Dermis microvascular lymphatic vessel endothelial cell (primary cell): ENCODE results near the gene FAM185A. TPM values are rescaled to one million over a fixed set of nuclear protein-coding genes. Genes with fewer than 3 reads are reported as not detected.
"Not testable (repeated sequence)": the region's sequence is repeated elsewhere in the genome, so short reads cannot be mapped to it uniquely, and the experiment has no call there.

ENCODE experiments used
- DNase-seq, 2 donors: peaks; one replicate each; pipeline versions ENCODE4 v3.0.0 to v3.0.0-alpha.2; 2010; ENCODE audit warnings: low read depth in 2 of 2
- total RNA-seq: library from RNA; depleted of rRNA; stranded (reverse); fragments of >200 nt; gene quantifications from 2 replicates; pipeline ENCODE4 v1.2.1, GENCODE V29; 2014

Gene FAM185A
- total RNA-seq: 4.6 and 4.9 TPM in 2 replicates

- peak; percentile 98 to 99 for DNase-seq
Observed at GRCh38 chr7:102748605-102749444, at the start of gene FAM185A. Gene FAM185A (plus strand): TSS chr7:102748999. CDS start chr7:102749208, 209 bp downstream.

GRCh38 chr7:102713011-102713690, 35.6 kb upstream of the FAM185A start:
- DNase-seq: not testable (repeated sequence)

- DNase-seq: not testable (repeated sequence)
Observed at GRCh38 chr7:102713691-102714080, 35.1 kb upstream of the FAM185A start.

- not testable (repeated sequence) for DNase-seq
Observed at GRCh38 chr7:102714774-102715522, 33.9 kb upstream of the FAM185A start.

GRCh38 chr7:102715718-102716117, 33.1 kb upstream of the FAM185A start:
- peak in 1 of 2 donors; percentile 1 for DNase-seq

- DNase-seq: not testable (repeated sequence)
Observed at GRCh38 chr7:102718491-102718890, 30.3 kb upstream of the FAM185A start.

GRCh38 chr7:102726170-102726569, 22.6 kb upstream of the FAM185A start:
- not testable (repeated sequence) for DNase-seq

GRCh38 chr7:102729670-102730069, 19.1 kb upstream of the FAM185A start:
- DNase-seq: not testable (repeated sequence)

GRCh38 chr7:102730431-102730830, 18.4 kb upstream of the FAM185A start:
- not testable (repeated sequence) for DNase-seq

- DNase-seq: not testable (repeated sequence)
Observed at GRCh38 chr7:102742002-102742771, 6.6 kb upstream of the FAM185A start.

- DNase-seq: not testable (repeated sequence)
Observed at GRCh38 chr7:102743861-102744260, 4.9 kb upstream of the FAM185A start.

- peak in 1 of 2 donors; percentile 16 for DNase-seq
Observed at GRCh38 chr7:102745494-102746288, 3.1 kb upstream of the FAM185A start.

GRCh38 chr7:102749445-102749786, 617 bp downstream of the FAM185A start:
- not testable (repeated sequence) for DNase-seq

- DNase-seq: peak in 1 of 2 donors; percentile 12
Observed at GRCh38 chr7:102758227-102758626, 9.4 kb downstream of the FAM185A start.

- DNase-seq: not testable (repeated sequence)
Observed at GRCh38 chr7:102759934-102760333, 11.1 kb downstream of the FAM185A start.

- DNase-seq: not testable (repeated sequence)
Observed at GRCh38 chr7:102761234-102761633, 12.4 kb downstream of the FAM185A start.

GRCh38 chr7:102763295-102763905, 14.6 kb downstream of the FAM185A start:
- not testable (repeated sequence) for DNase-seq

GRCh38 chr7:102769657-102770192, 20.9 kb downstream of the FAM185A start:
- DNase-seq: not testable (repeated sequence)

- DNase-seq: not testable (repeated sequence)
Observed at GRCh38 chr7:102770467-102770866, 21.7 kb downstream of the FAM185A start.
